SK-N-SH treated with all-trans-retinoic acid at 6 μM for 48 hours (cell line): ENCODE measurements around the gene FBXL14.

ENCODE experiments used
- ATAC-seq: fragments of 200-7000 bp; cut with Tn5 transposase; 3 replicates; pipeline ENCODE4 v1.9.1; 2020; ENCODE audit warnings: mild to moderate bottlenecking, moderate library complexity
- ARNTL ChIP-seq: fragments of 450-650 bp; formaldehyde crosslinking; IDR thresholded peaks from 2 replicates; pipeline ENCODE4 v1.5.0; 2020; ENCODE audit warnings: low read depth, mild to moderate bottlenecking, moderate library complexity, borderline replicate concordance
- BACH2 ChIP-seq: fragments of 250-450 bp; sonication (Bioruptor Pico); IDR thresholded peaks from 2 replicates; pipeline ENCODE4 v1.9.0; 2021; ENCODE audit warnings: mild to moderate bottlenecking, borderline replicate concordance
- CREB5 ChIP-seq: fragments of 250-450 bp; sonication (Bioruptor Pico); IDR thresholded peaks from 2 replicates; pipeline ENCODE4 v1.5.1; 2020; ENCODE audit warnings: low read depth, mild to moderate bottlenecking, moderate library complexity
- CSDC2 ChIP-seq: fragments of 250-450 bp; sonication (Bioruptor Pico); IDR thresholded peaks from 2 replicates; pipeline ENCODE4 v1.5.0; 2020; ENCODE audit warnings: mild to moderate bottlenecking, moderate library complexity
- ESRRG ChIP-seq: fragments of 250-450 bp; sonication (Bioruptor Pico); IDR thresholded peaks from 2 replicates; pipeline ENCODE4 v1.6.1; 2021; ENCODE audit warnings: mild to moderate bottlenecking
- GLIS3 ChIP-seq: fragments of 250-450 bp; sonication (Bioruptor Pico); IDR thresholded peaks from 2 replicates; pipeline ENCODE4 v1.5.0; 2020; ENCODE audit warnings: mild to moderate bottlenecking, moderate library complexity
- ISL1 ChIP-seq: fragments of 250-450 bp; sonication (Bioruptor Pico); IDR thresholded peaks from 2 replicates; pipeline ENCODE4 v2.1.2; 2022; ENCODE audit warnings: mild to moderate bottlenecking, moderate library complexity
- OSR1 ChIP-seq: fragments of 250-450 bp; sonication (Bioruptor Pico); IDR thresholded peaks from 2 replicates; pipeline ENCODE4 v1.8.0; 2022; ENCODE audit warnings: moderate library complexity, mild to moderate bottlenecking, inconsistent platforms
- PATZ1 ChIP-seq: fragments of 250-450 bp; sonication (Bioruptor Pico); IDR thresholded peaks from 2 replicates; pipeline ENCODE4 v1.8.0; 2020; ENCODE audit warnings: mild to moderate bottlenecking, moderate library complexity, borderline replicate concordance
- POU6F1 ChIP-seq: fragments of 250-450 bp; sonication (Bioruptor Pico); IDR thresholded peaks from 2 replicates; pipeline ENCODE4 v1.8.0; 2021; ENCODE audit warnings: low read depth, mild to moderate bottlenecking, moderate library complexity, borderline replicate concordance
- PPARA ChIP-seq: fragments of 250-450 bp; sonication (Bioruptor Pico); IDR thresholded peaks from 2 replicates; pipeline ENCODE4 v1.5.0; 2020; ENCODE audit warnings: mild to moderate bottlenecking, borderline replicate concordance
- RARB ChIP-seq: fragments of 250-450 bp; sonication (Bioruptor Pico); IDR thresholded peaks from 2 replicates; pipeline ENCODE4 v1.8.0; 2021; ENCODE audit warnings: mild to moderate bottlenecking, moderate library complexity
- SNAI2 ChIP-seq: fragments of 250-450 bp; sonication (Bioruptor Pico); IDR thresholded peaks from 2 replicates; pipeline ENCODE4 v1.5.0; 2020; ENCODE audit warnings: mild to moderate bottlenecking, moderate library complexity
- TCF4 ChIP-seq: fragments of 250-450 bp; sonication (Bioruptor Pico); IDR thresholded peaks from 2 replicates; pipeline ENCODE4 v1.8.0; 2021; ENCODE audit warnings: mild to moderate bottlenecking, moderate library complexity, borderline replicate concordance
- TOX ChIP-seq: fragments of 250-450 bp; sonication (Bioruptor Pico); IDR thresholded peaks from 2 replicates; pipeline ENCODE4 v1.8.0; 2021; ENCODE audit warnings: mild to moderate bottlenecking, moderate library complexity, borderline replicate concordance
- TSHZ2 ChIP-seq: fragments of 250-450 bp; sonication (Bioruptor Pico); IDR thresholded peaks from 2 replicates; pipeline ENCODE4 v1.5.0; 2020; ENCODE audit warnings: mild to moderate bottlenecking, moderate library complexity
- ZC3H10 ChIP-seq: fragments of 250-450 bp; sonication (Bioruptor Pico); IDR thresholded peaks from 2 replicates; pipeline ENCODE4 v1.5.1; 2021; ENCODE audit warnings: mild to moderate bottlenecking, moderate library complexity
- ZFP3 ChIP-seq: fragments of 250-450 bp; sonication (Bioruptor Pico); IDR thresholded peaks from 2 replicates; pipeline ENCODE4 v1.5.0; 2020; ENCODE audit warnings: mild to moderate bottlenecking, moderate library complexity
- ZFP30 ChIP-seq: fragments of 450-650 bp; formaldehyde crosslinking; IDR thresholded peaks from 2 replicates; pipeline ENCODE4 v1.5.0; 2022; ENCODE audit warnings: mild to moderate bottlenecking, moderate library complexity
- ZNF565 ChIP-seq: fragments of 450-650 bp; formaldehyde crosslinking; conservative IDR thresholded peaks from 2 replicates; pipeline ENCODE4 v1.5.0; 2020; ENCODE audit warnings: low read depth, mild to moderate bottlenecking, moderate library complexity
- ZNF70 ChIP-seq: fragments of 450-650 bp; formaldehyde crosslinking; IDR thresholded peaks from 2 replicates; pipeline ENCODE4 v1.5.0; 2020; ENCODE audit warnings: mild to moderate bottlenecking, moderate library complexity
- ZNF8 ChIP-seq: fragments of 450-650 bp; formaldehyde crosslinking; IDR thresholded peaks from 2 replicates; pipeline ENCODE4 v1.5.0; 2020; ENCODE audit warnings: mild to moderate bottlenecking, moderate library complexity

Gene FBXL14

GRCh38 chr12:1622406-1622805 is 28.0 kb upstream of the FBXL14 start:
- TF ChIP-seq ARNTL (CRISPR knock-in tag) = no peak
- TF ChIP-seq BACH2 (CRISPR knock-in tag) = no peak
- TF ChIP-seq PPARA (CRISPR knock-in tag) = no peak
- TF ChIP-seq RARB (CRISPR knock-in tag) = no peak
- TF ChIP-seq GLIS3 (CRISPR knock-in tag) = no peak
- no peak for TF ChIP-seq SNAI2 (CRISPR knock-in tag)
- no peak for TF ChIP-seq TOX
- TF ChIP-seq CREB5 (CRISPR knock-in tag) = no peak
- TF ChIP-seq ZNF70 (CRISPR knock-in tag) = no peak
- TF ChIP-seq TCF4 = no peak
- no peak for TF ChIP-seq ISL1 (CRISPR knock-in tag)
- no peak for TF ChIP-seq CSDC2
- no peak for TF ChIP-seq POU6F1
- TF ChIP-seq ZNF565 (CRISPR knock-in tag) = no peak
- ATAC-seq = no peak

GRCh38 chr12:1620092-1620491 is 25.7 kb upstream of the FBXL14 start:
- no peak for ATAC-seq
- TF ChIP-seq PATZ1 (CRISPR knock-in tag) (no peak), ZNF565 (CRISPR knock-in tag) (no peak), TCF4 (no peak), ZC3H10 (CRISPR knock-in tag) (no peak), CSDC2 (no peak), BACH2 (CRISPR knock-in tag) (no peak), ZFP3 (no peak), TSHZ2 (CRISPR knock-in tag) (no peak)

- no peak for ATAC-seq
- TF ChIP-seq CREB5 (CRISPR knock-in tag) = no peak
- TF ChIP-seq ZNF8 (CRISPR knock-in tag) = no peak
- no peak for TF ChIP-seq ZNF565 (CRISPR knock-in tag)
- TF ChIP-seq SNAI2 (CRISPR knock-in tag) = no peak
- TF ChIP-seq OSR1 (CRISPR knock-in tag) = no peak
- no peak for TF ChIP-seq PATZ1 (CRISPR knock-in tag)
- TF ChIP-seq GLIS3 (CRISPR knock-in tag) = no peak
- TF ChIP-seq ZC3H10 (CRISPR knock-in tag) = no peak
- TF ChIP-seq TCF4 = no peak
- no peak for TF ChIP-seq ZNF70 (CRISPR knock-in tag)
- TF ChIP-seq PPARA (CRISPR knock-in tag) = no peak
- TF ChIP-seq ESRRG (CRISPR knock-in tag) = no peak
- TF ChIP-seq BACH2 (CRISPR knock-in tag) = no peak
- TF ChIP-seq CSDC2 = no peak
- TF ChIP-seq ZFP30 (CRISPR knock-in tag) = no peak
- no peak for TF ChIP-seq TOX
- no peak for TF ChIP-seq ZFP3
- no peak for TF ChIP-seq TSHZ2 (CRISPR knock-in tag)
Measured at GRCh38 chr12:1619587-1619986, 25.2 kb upstream of the FBXL14 start.
